Measurements from ENCODE around the gene OR51A2. TPM values are rescaled to one million over a fixed set of nuclear protein-coding genes. Genes with fewer than 3 reads are reported as not detected.

OR51A2 gene
- total RNA-seq, 1 donor from 2014 or later, result not detected

GRCh38 chr11:4936745-4937144 lies 18.8 kb downstream of the OR51A2 start:
- TF ChIP-seq CTCF (conservative IDR thresholded peaks at IDR 0.05), result no peak
- H3K27ac Mint-ChIP-seq, result no peak overlapping the region
- peaks cover 6% of the 10 kb centered on the region for H3K27me3 Mint-ChIP-seq
- no peak overlapping the region for H3K4me3 Mint-ChIP-seq
- no peak for DNase-seq (ENCODE audit: extremely low spot score, unreplicated experiment)
- H3K36me3 Mint-ChIP-seq, result no peaks in the 10 kb centered on the region
- no peaks in the 10 kb centered on the region for H3K9me3 Mint-ChIP-seq
- H3K4me1 Mint-ChIP-seq (ENCODE audit: unreplicated experiment), result no peaks in the 10 kb centered on the region

- no peak for DNase-seq (ENCODE audit: extremely low spot score, unreplicated experiment)
- H3K9me3 Mint-ChIP-seq, result no peaks in the 10 kb centered on the region
- peaks cover 3% of the 10 kb centered on the region for H3K27me3 Mint-ChIP-seq
These were observed 22.8 kb downstream of the OR51A2 start for GRCh38 chr11:4932751-4933150.

DNA sequence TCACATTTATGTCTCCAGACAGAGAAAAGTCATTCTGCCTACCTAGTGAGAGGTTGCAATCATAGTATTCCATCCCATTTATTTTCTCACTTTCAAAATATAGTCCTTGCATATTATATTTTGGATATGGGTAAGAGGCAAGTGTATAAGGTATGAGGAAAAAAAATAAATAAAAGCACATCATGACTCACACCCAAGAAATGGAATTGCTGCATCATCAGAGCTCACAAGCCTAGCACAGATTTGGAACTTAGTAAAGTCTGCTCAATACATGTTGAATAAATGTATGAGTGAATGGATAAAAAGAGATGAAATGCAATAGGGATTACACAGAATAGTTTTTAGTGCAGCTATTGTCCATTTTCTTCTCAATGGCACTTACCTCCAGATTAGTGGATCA lies 28.9 kb downstream of the OR51A2 start:
- Mint-ChIP-seq H3K36me3 (no peaks in the 10 kb centered on the region), H3K27ac (no peak overlapping the region), H3K9me3 (no peaks in the 10 kb centered on the region), H3K4me3 (no peak overlapping the region), H3K27me3 (peaks cover 3% of the 10 kb centered on the region), H3K4me1 (ENCODE audit: unreplicated experiment) (no peaks in the 10 kb centered on the region)
- DNase-seq (ENCODE audit: extremely low spot score, unreplicated experiment), result no peak
- no peak for TF ChIP-seq CTCF (conservative IDR thresholded peaks at IDR 0.05)

More at GRCh38 chr11:4932751-4933150, 22.8 kb downstream of the OR51A2 start:
- TF ChIP-seq CTCF (conservative IDR thresholded peaks at IDR 0.05), result no peak
- no peak overlapping the region for H3K4me3 Mint-ChIP-seq
- no peaks in the 10 kb centered on the region for H3K36me3 Mint-ChIP-seq
- H3K27ac Mint-ChIP-seq, result no peak overlapping the region
- no peaks in the 10 kb centered on the region for H3K4me1 Mint-ChIP-seq (ENCODE audit: unreplicated experiment)

GRCh38 chr11:4924239-4924638 lies 31.3 kb downstream of the OR51A2 start, which contains the start of gene OR51G1:
Gene OR51G1, minus strand, starts transcription at chr11:4924339. Its CDS starts 0 bp downstream, at chr11:4924339.
- H3K27ac Mint-ChIP-seq, result no peak within 1 kb of the TSS
- DNase-seq (ENCODE audit: extremely low spot score, unreplicated experiment), result no peak
- H3K4me1 Mint-ChIP-seq (ENCODE audit: unreplicated experiment), result no peaks in the 10 kb centered on the region
- no peak within 1 kb of the TSS for H3K4me3 Mint-ChIP-seq
- no peaks in the 10 kb centered on the region for H3K36me3 Mint-ChIP-seq
- H3K9me3 Mint-ChIP-seq, result no peaks in the 10 kb centered on the region
- peaks cover 3% of the 10 kb centered on the region for H3K27me3 Mint-ChIP-seq
- no peak for TF ChIP-seq CTCF (conservative IDR thresholded peaks at IDR 0.05)

DNA sequence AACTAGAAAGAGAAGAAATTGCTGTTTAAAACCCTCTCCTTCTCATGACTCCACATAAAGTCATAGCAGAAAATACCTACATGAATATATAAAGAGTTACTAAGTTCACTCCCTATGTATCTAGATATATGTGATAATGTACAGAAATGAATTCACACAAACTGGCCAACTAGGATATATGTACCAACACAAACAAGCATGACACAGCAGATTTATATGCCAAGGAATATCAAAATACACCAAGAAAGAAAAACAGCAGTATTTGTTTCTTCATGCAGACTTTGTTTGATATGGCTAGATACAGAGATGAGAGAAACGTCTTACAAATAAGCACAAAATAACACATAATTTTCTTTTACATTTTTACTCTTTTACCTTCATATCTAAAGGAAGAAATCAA lies 33.2 kb downstream of the OR51A2 start:
- no peak for TF ChIP-seq CTCF (conservative IDR thresholded peaks at IDR 0.05)
- no peak overlapping the region for H3K27ac Mint-ChIP-seq
- peaks cover 3% of the 10 kb centered on the region for H3K27me3 Mint-ChIP-seq

GRCh38 chr11:4921796-4922195 lies 33.7 kb downstream of the OR51A2 start:
- Mint-ChIP-seq H3K9me3 (no peaks in the 10 kb centered on the region), H3K27ac (no peak overlapping the region), H3K4me3 (no peak overlapping the region), H3K36me3 (no peaks in the 10 kb centered on the region), H3K4me1 (ENCODE audit: unreplicated experiment) (no peaks in the 10 kb centered on the region), H3K27me3 (peaks cover 3% of the 10 kb centered on the region)
- DNase-seq (ENCODE audit: extremely low spot score, unreplicated experiment), result no peak
- no peak for TF ChIP-seq CTCF (conservative IDR thresholded peaks at IDR 0.05)

More for the DNA sequence above, 33.2 kb downstream of the OR51A2 start:
- no peak for DNase-seq (ENCODE audit: extremely low spot score, unreplicated experiment)
- Mint-ChIP-seq H3K9me3 (no peaks in the 10 kb centered on the region), H3K4me3 (no peak overlapping the region), H3K4me1 (ENCODE audit: unreplicated experiment) (no peaks in the 10 kb centered on the region), H3K36me3 (no peaks in the 10 kb centered on the region)

Measured in type B pancreatic cell (in vitro differentiated cells).